ENCODE measurements around the gene NUP210L.
"Not testable (repeated sequence)": the region's sequence is repeated elsewhere in the genome, so short reads cannot be mapped to it uniquely, and the experiment has no call there.

NUP210L gene

DNA sequence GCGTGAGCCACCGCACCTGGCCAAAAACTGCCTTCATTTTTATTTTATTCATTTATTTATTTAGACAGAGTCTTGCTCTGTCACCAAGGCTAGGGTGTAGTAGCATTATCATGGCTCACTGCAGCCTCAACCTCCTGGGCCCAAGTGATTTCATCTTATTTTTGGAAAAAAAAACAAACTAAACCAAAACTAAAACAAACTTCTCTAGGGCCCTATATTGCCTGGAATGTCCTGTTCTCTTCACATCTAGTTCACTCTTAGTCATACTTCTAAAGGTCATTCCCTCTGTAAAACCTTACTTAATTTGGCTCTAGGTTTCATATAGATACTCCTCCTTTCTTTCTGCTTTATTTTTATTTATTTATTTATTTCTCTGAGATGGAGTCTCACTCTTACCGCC, 148.7 kb downstream of the NUP210L start:
- no peak overlapping the region for H3K27ac Mint-ChIP-seq
- no peaks in the 10 kb centered on the region for H3K27me3 Mint-ChIP-seq
- H3K4me1 Mint-ChIP-seq (ENCODE audit: low read depth) = no peaks in the 10 kb centered on the region
- H3K9me3 Mint-ChIP-seq (ENCODE audit: low read depth) = no peaks in the 10 kb centered on the region
- no peak overlapping the region for H3K4me3 Mint-ChIP-seq
- no peaks in the 10 kb centered on the region for H3K36me3 Mint-ChIP-seq

DNA sequence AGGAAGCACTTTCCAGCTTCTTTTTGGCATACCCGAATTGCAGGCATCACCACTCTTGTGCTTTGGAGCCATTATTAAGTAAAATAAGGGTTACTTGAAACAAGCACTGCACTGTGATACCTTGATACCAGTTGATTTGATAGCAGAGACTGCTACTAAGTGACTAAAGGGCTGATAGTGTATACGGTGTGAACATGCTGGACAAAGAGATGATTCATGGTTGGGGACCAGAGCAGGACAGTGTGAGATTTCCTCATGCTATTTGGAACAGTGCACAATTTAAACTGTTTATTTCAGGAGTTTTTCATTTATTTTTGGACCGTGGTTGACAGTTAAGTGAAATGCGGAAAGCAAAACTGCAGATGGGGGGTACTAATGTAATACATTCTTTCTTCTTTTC, 154.5 kb downstream of the NUP210L start:
- H3K4me3 Mint-ChIP-seq = no peak overlapping the region
- no peak overlapping the region for H3K27ac Mint-ChIP-seq
- H3K4me1 Mint-ChIP-seq (ENCODE audit: low read depth) = peaks cover under 1% of the 10 kb centered on the region
- no peaks in the 10 kb centered on the region for H3K9me3 Mint-ChIP-seq (ENCODE audit: low read depth)
- peaks cover 5% of the 10 kb centered on the region for H3K36me3 Mint-ChIP-seq
- no peaks in the 10 kb centered on the region for H3K27me3 Mint-ChIP-seq

DNA sequence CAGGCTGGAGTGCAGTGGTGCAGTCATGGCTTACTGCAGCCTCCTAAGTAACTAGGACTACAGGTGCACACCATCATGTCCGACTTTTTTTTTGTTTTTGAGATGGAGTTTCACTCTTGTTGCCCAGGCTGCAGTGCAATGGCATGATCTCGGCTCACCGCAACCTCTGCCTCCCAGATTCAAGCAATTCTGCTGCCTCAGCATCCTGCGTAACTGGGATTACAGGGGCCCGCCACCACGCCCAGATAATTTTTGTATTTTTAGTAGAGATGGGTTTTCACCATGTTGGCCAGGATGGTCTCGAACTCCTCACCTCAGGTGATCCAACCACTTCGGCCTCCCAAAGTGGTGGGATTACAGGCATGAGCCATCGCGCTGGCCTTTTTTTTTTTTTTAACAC, 158.0 kb downstream of the NUP210L start:
- H3K36me3 Mint-ChIP-seq = peaks cover 13% of the 10 kb centered on the region
- not testable (repeated sequence) for H3K4me3 Mint-ChIP-seq; H3K9me3 Mint-ChIP-seq (ENCODE audit: low read depth); H3K27ac Mint-ChIP-seq; H3K27me3 Mint-ChIP-seq
- peaks cover 17% of the 10 kb centered on the region for H3K4me1 Mint-ChIP-seq (ENCODE audit: low read depth)

DNA sequence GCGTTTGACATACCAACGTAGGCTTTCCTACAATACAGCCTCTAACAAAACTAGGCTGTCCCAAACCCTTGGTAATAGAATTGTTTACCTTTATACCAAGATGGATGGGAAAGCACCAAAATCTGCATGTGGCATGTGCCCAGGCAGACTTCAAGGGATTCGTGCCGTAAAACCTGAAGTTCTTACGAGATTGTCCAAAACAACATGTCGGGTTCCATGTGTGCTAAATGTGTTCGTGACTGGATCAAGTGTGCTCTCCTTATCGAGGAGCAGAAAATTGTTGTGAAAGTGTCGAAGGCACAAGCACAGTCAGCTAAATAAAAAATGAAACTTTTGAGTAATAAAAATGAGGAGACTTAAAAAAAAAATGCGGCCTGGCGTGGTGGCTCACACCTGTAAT, 159.2 kb downstream of the NUP210L start:
- H3K27me3 Mint-ChIP-seq = no peaks in the 10 kb centered on the region
- peaks cover 21% of the 10 kb centered on the region for H3K36me3 Mint-ChIP-seq
- peaks cover 25% of the 10 kb centered on the region for H3K4me1 Mint-ChIP-seq (ENCODE audit: low read depth)
- H3K4me3 Mint-ChIP-seq = peak overlapping the region; percentile 62
- H3K9me3 Mint-ChIP-seq (ENCODE audit: low read depth) = no peaks in the 10 kb centered on the region
- H3K27ac Mint-ChIP-seq = peak overlapping the region; percentile 61

DNA sequence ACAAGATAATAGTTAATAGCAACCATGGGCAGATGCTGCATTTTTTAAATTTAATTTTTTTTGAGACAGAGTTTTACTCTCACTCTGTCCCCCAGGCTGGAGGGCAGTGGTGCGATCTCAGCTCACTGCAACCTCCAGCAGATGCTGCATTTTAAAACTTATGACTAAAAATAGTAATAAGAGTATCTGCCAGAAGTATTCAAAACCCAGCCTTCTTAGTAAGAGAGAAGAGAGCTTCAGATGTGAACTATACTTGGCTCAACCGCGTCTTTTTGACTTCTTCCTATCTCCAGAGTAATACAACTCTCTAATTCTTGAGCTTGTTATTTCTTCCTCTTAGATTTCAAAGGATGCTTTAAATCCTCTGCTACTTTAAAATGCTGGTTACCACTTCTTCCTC, 159.7 kb downstream of the NUP210L start:
- Mint-ChIP-seq H3K27ac (peak overlapping the region; percentile 61), H3K4me1 (ENCODE audit: low read depth) (peaks cover 29% of the 10 kb centered on the region), H3K4me3 (peak overlapping the region; percentile 62), H3K9me3 (ENCODE audit: low read depth) (no peaks in the 10 kb centered on the region), H3K27me3 (no peaks in the 10 kb centered on the region), H3K36me3 (peaks cover 21% of the 10 kb centered on the region)

DNA sequence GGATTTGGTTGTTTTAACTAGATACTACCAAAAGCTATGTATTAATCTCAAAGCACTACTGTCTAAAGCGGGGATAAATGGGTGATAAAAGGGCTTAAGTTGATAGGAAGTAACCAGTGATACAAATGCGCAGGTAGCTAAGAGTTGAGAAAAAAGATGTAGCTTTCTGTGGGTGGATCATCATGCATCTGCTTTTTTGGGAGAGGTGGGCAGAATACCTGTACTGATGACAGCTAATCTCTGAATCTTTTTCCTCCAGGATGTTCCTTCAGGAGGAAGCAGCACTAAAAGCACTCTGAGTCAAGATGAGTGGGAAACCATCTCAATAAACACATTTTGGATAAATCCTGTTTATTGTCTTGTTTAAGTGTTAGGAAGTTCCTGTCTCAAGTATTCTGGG, 163.1 kb downstream of the NUP210L start:
- no peaks in the 10 kb centered on the region for H3K9me3 Mint-ChIP-seq (ENCODE audit: low read depth)
- peaks cover 38% of the 10 kb centered on the region for H3K4me1 Mint-ChIP-seq (ENCODE audit: low read depth)
- peak overlapping the region; percentile 99 for H3K4me3 Mint-ChIP-seq
- peak overlapping the region; percentile 99 for H3K27ac Mint-ChIP-seq
- no peaks in the 10 kb centered on the region for H3K27me3 Mint-ChIP-seq
- peaks cover 21% of the 10 kb centered on the region for H3K36me3 Mint-ChIP-seq

DNA sequence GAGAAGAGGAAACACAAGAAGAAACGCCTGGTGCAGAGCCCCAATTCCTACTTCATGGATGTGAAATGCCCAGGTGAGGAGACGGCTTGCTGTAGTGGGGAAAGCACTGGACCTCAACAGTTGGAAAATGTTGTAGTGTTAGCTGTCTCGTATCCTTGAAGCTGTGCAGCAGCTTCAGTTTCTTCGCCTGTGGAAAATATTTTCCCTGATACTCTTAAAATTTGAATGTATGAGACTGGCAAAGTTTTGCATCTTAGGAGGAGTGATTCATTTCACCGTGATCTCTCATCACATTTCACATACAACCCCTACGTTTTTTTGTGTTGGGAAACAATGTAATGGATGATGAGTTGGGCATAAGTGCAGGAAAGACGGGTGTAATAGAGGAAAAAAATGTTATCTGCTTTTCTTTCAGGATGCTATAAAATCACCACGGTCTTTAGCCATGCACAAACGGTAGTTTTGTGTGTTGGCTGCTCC, 163.7 kb downstream of the NUP210L start:
- peaks cover 43% of the 10 kb centered on the region for H3K4me1 Mint-ChIP-seq (ENCODE audit: low read depth)
- no peaks in the 10 kb centered on the region for H3K9me3 Mint-ChIP-seq (ENCODE audit: low read depth)
- H3K27me3 Mint-ChIP-seq = no peaks in the 10 kb centered on the region
- H3K4me3 Mint-ChIP-seq = peak overlapping the region; percentile 99
- H3K36me3 Mint-ChIP-seq = peaks cover 21% of the 10 kb centered on the region
- H3K27ac Mint-ChIP-seq = peak overlapping the region; percentile 99

DNA sequence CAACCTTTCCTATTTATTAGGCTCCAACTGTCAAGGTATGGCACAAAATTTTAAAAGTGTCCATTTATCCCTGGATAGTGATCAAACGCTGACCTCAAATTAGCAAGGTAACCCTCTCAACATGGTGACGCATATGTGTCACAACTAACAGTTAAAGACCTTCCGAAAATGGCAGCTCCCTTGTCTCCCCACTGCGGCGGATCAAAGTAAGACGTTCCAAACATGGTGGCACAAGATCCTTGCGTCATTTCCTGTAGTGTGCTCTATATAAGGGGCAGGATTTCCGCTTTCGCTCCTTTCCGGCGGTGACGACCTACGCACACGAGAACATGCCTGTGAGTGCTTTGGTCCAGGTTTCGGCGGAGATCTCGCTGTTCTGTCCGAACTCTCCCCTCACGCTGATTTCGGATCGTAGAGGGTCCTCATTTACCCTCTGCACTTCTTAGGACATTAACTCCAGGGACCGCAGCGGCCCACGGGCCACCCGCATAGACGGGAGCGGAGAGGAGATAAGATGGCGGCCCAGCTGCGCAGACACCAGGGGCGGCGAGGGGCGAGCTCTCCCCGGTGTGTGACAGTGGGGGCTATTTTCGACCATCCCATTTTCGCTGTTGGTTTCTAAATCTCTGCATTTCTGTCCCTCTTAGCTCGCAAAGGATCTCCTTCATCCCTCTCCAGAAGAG, 164.3 kb downstream of the NUP210L start, which contains the start of gene RPS27:
Gene RPS27, plus strand, starts transcription at position 295 of the 683 bp plus-strand sequence. Its CDS starts 35 bp downstream, at position 330.
- H3K36me3 Mint-ChIP-seq = peaks cover 18% of the 10 kb centered on the region
- peak within 1 kb of the TSS; percentile 99 for H3K27ac Mint-ChIP-seq

DNA sequence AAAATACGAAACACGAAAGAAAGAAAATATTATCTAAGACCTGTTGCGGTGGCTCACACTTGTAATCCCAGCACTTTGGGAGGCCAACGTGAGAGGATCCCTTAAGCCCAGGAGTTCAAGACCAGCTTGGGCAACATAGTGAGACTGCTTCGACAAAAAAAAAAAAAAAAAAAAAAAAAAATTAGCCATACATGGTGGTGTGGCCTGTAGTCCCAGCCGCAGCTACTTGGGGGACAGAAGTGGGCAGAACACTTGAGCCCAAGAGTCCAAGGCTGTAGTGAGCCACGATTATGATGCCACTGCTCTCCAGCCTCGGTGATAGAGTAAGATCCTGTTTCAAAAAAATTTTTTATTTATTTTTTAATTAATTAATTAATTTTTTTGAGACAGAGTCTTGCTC, 167.3 kb downstream of the NUP210L start:
- Mint-ChIP-seq H3K4me3 (no peak overlapping the region), H3K36me3 (peaks cover 12% of the 10 kb centered on the region), H3K27me3 (no peaks in the 10 kb centered on the region)

More for the DNA sequence above, 164.3 kb downstream of the NUP210L start, which contains the start of gene RPS27:
- no peaks in the 10 kb centered on the region for H3K27me3 Mint-ChIP-seq
- peak within 1 kb of the TSS; percentile 99 for H3K4me3 Mint-ChIP-seq
- H3K4me1 Mint-ChIP-seq (ENCODE audit: low read depth) = peaks cover 48% of the 10 kb centered on the region
- no peaks in the 10 kb centered on the region for H3K9me3 Mint-ChIP-seq (ENCODE audit: low read depth)

DNA sequence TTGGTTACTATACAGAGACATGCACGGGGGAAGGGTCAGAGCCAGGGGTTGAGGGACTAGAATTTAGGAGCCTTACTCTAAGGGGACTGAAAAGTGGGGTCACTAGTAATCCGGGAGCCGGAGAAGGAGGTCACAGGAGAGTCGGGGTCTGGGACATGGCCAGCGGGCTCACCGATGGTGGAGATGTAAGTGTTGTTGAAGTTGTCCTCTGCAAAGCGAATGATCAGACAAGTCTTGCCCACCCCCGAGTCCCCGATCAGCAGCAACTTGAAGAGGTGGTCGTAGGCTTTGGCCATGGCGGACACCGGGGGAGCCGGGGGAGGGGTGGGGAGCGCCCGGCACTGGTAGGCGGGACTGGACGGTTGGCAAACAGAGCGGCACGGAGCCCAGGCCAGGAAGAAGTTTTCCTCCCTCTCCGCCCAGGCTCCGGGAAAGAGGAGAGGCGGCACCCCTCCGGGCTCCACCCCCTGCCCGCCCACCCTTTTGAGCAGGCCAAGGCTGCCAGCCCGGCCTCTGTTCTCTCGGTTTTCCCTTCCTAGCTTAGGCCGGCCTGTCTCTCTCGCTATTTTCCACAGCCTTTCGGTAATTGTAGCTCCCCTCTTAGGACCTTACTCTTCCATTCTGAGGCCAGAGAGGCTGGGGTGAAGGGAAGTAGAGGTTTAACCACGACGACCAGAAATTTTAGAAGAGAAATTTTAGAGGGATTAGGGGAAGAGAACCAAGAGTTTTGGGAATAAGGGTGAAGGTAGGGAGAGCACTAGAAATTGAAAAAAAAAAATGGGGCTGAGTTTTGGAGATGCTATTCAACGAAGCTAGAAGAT, 168.7 kb downstream of the NUP210L start, which contains the start of gene RAB13:
Gene RAB13, minus strand, starts transcription at position 399 of the 821 bp plus-strand sequence. Its CDS starts 103 bp downstream, at position 296.
- H3K27me3 Mint-ChIP-seq = no peaks in the 10 kb centered on the region
- H3K9me3 Mint-ChIP-seq (ENCODE audit: low read depth) = no peaks in the 10 kb centered on the region
- peaks cover 1% of the 10 kb centered on the region for H3K36me3 Mint-ChIP-seq
- H3K27ac Mint-ChIP-seq = peak within 1 kb of the TSS; percentile 99
- peak within 1 kb of the TSS; percentile 96 for H3K4me3 Mint-ChIP-seq
- H3K4me1 Mint-ChIP-seq (ENCODE audit: low read depth) = peaks cover 40% of the 10 kb centered on the region

More for the DNA sequence above, 167.3 kb downstream of the NUP210L start:
- Mint-ChIP-seq H3K4me1 (ENCODE audit: low read depth) (peaks cover 51% of the 10 kb centered on the region), H3K27ac (no peak overlapping the region), H3K9me3 (ENCODE audit: low read depth) (no peaks in the 10 kb centered on the region)

DNA sequence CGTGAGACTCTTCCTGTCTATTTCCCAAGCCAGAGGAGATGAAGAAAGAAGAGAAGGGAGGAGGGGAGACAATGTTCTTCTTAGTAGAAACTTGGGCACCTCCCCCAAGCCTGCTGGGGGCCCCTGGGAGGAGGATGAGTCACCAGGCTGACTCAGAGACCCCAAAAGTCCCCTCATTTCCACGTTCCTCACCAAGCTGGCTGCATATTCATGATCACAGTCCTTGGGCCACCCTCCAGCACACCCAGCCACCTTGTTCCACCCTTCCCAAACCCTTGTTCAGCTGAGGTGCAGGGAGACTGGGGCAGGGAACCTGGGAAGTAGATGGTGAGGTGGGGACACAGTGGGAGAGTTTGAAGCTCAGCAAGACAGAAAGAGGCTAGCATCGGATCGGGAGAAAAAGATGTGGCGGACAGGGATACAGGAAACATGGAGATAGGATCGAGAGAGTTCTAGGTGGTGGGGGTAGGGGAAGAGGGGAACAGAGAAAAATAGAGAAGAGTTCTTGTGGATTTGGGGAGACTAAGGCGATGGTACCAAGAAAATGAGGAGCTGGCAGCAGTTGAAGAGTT, 169.4 kb downstream of the NUP210L start:
- peak overlapping the region; percentile 96 for H3K4me3 Mint-ChIP-seq
- H3K27ac Mint-ChIP-seq = peak overlapping the region; percentile 99
- no peaks in the 10 kb centered on the region for H3K36me3 Mint-ChIP-seq
- peaks cover 36% of the 10 kb centered on the region for H3K4me1 Mint-ChIP-seq (ENCODE audit: low read depth)
- H3K27me3 Mint-ChIP-seq = no peaks in the 10 kb centered on the region
- H3K9me3 Mint-ChIP-seq (ENCODE audit: low read depth) = no peaks in the 10 kb centered on the region

DNA sequence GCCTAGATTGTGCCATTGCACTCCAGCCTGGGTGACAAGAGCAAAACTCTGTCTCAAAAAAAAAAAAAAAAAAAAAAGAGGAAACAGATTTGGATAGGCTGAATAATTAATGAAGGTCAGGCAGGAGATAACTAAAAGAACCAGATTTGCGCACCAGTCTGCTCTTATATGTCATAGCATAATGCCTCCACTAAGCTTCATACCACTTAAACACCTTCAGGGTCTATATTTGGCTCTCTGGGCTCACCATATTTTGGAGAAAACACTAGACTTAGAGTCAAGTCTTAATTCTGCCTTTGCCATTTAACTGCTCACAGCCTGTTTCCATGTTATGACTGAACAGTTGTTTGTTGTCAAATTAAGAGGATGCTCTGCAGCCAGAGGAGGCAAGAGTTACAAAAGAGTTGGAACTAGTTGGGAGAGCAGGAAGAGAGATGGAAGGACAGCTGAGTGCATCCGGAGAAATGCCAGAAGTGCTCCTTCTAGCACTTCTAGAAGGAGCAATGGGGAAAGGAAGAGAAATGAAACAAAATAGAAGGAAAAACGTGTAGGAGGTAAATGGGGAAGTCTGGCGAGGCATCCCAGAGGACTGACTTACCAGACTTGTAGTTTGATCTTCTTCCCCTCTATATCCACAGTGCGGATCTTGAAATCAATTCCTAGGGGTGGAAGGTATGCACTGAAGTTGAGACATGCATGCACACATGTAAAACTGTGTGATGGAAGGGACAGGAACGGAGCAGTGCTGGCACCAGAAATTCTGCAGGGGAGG, 170.6 kb downstream of the NUP210L start:
- no peaks in the 10 kb centered on the region for H3K36me3 Mint-ChIP-seq
- no peaks in the 10 kb centered on the region for H3K9me3 Mint-ChIP-seq (ENCODE audit: low read depth)
- peak overlapping the region; percentile 8 for H3K4me3 Mint-ChIP-seq
- peak overlapping the region; percentile 58 for H3K27ac Mint-ChIP-seq
- peaks cover 30% of the 10 kb centered on the region for H3K4me1 Mint-ChIP-seq (ENCODE audit: low read depth)
- no peaks in the 10 kb centered on the region for H3K27me3 Mint-ChIP-seq

DNA sequence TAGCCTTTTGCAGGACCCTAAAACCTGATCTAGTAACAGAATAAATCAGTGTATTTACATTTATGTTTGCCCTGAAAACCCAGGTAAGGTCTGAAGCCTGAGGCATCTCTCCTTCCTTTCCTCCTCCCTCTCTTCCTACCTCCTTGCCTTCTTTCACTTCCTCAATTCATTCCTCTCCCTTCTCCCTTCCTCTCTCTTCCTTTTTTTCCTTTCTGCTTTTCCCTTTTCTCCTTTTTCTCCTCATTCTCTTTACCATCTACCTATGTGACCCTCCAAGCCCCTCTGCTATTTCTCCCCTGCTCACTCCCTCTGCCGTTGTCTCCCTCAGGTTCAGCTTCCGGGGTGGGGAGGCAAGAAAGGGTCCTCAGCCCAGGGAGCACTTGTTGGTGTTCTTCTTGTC, 173.1 kb downstream of the NUP210L start:
- H3K4me1 Mint-ChIP-seq (ENCODE audit: low read depth) = peaks cover 39% of the 10 kb centered on the region
- not testable (repeated sequence) for H3K27ac Mint-ChIP-seq; H3K27me3 Mint-ChIP-seq; H3K36me3 Mint-ChIP-seq; H3K4me3 Mint-ChIP-seq; H3K9me3 Mint-ChIP-seq (ENCODE audit: low read depth)

DNA sequence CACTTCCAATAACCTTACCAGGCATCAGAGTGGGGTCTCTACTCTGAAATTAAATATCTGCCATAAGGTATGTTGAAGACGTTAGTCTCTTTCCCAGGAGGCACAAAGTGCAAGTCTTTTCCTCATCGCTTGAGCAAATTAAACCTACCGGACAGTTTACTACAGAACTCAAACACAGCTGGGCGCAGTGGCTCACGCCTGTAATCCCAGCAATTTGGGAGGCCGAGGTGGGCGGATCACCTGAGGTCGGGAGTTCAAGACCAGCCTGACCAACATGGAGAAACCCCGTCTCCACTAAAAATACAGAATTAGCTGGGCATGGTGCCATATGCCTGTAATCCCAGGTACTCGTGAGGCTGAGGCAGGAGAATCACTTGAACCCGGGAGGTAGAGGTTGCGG, 175.8 kb downstream of the NUP210L start:
- not testable (repeated sequence) for H3K27me3 Mint-ChIP-seq; H3K9me3 Mint-ChIP-seq (ENCODE audit: low read depth); H3K36me3 Mint-ChIP-seq
- Mint-ChIP-seq H3K4me3 (peak overlapping the region; percentile 97), H3K27ac (peak overlapping the region; percentile 96), H3K4me1 (ENCODE audit: low read depth) (peaks cover 33% of the 10 kb centered on the region)
